OCI-LY3 (cell line): ENCODE measurements around the gene PRKCE.

ENCODE experiments used
- EZH2phosphoT487 ChIP-seq: fragments of 200-600 bp; shearing (Covaris generic); IDR thresholded peaks from 2 replicates; pipeline ENCODE4 v1.6.1; 2018; ENCODE audit warnings: antibody characterized with exemption, mixed run types, low read depth
- TF ChIP-seq, protein P1 (sequence below): fragments of 200-600, 300-600 bp; sonication (generic); IDR thresholded peaks from 2 replicates; pipeline ENCODE4 v1.5.1; 2014; ENCODE audit warnings: antibody characterized with exemption, low read length, low read depth

GRCh38 chr2:45794134-45794617, 142.7 kb downstream of the PRKCE start:
- TF ChIP-seq, protein P1, sequence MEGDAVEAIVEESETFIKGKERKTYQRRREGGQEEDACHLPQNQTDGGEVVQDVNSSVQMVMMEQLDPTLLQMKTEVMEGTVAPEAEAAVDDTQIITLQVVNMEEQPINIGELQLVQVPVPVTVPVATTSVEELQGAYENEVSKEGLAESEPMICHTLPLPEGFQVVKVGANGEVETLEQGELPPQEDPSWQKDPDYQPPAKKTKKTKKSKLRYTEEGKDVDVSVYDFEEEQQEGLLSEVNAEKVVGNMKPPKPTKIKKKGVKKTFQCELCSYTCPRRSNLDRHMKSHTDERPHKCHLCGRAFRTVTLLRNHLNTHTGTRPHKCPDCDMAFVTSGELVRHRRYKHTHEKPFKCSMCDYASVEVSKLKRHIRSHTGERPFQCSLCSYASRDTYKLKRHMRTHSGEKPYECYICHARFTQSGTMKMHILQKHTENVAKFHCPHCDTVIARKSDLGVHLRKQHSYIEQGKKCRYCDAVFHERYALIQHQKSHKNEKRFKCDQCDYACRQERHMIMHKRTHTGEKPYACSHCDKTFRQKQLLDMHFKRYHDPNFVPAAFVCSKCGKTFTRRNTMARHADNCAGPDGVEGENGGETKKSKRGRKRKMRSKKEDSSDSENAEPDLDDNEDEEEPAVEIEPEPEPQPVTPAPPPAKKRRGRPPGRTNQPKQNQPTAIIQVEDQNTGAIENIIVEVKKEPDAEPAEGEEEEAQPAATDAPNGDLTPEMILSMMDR, result no peak
- no peak for TF ChIP-seq EZH2phosphoT487
